ENCODE measurements around the gene LIF.
"Not testable (repeated sequence)": the region's sequence is repeated elsewhere in the genome, so short reads cannot be mapped to it uniquely, and the experiment has no call there.

The LIF gene

GRCh38 chr22:30224161-30224857 is 22.2 kb downstream of the LIF start:
- no peak for DNase-seq

DNA sequence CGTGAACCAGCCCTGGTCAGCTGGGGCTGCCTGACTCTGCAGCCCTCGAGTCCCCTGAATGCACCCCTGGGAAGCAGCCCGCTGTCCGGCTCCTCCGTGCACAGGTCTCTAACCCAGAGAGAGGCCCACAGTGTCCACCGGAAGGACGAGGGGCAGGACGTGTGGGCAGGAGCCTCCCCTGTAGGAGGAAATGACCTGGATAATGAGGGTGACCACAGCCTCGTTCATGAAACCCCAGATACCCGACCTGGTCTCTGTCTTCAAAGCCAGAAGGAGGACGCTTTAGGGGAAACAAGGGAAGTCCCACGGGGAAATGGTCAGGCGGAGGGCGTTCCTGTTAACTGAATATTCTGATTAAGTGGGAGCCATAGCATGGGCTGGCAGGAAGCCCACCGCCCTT is 23.3 kb downstream of the LIF start:
- DNase-seq, result no peak

DNA sequence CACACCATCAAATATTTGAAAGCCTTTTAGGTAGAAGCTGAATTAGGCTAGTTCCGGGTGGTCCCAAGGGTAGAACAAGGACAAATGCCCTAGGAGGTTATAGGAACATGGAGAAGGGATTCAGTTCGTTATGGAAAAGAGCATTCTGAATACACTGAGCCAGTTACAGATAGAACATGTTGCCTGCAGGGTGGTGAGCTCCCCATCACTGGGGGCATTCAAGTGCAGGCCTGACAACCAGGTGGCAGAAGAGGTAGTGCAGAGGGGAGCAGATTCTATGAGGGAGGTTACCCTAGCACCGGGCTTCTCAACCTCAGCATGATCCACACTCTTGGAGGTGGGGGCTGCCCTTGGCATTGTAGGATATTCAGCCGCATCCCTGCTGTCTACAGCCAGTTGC is 24.2 kb downstream of the LIF start:
- DNase-seq, result no peak

- DNase-seq, result no peak
These were observed 25.2 kb downstream of the LIF start for GRCh38 chr22:30221121-30221992.

DNA sequence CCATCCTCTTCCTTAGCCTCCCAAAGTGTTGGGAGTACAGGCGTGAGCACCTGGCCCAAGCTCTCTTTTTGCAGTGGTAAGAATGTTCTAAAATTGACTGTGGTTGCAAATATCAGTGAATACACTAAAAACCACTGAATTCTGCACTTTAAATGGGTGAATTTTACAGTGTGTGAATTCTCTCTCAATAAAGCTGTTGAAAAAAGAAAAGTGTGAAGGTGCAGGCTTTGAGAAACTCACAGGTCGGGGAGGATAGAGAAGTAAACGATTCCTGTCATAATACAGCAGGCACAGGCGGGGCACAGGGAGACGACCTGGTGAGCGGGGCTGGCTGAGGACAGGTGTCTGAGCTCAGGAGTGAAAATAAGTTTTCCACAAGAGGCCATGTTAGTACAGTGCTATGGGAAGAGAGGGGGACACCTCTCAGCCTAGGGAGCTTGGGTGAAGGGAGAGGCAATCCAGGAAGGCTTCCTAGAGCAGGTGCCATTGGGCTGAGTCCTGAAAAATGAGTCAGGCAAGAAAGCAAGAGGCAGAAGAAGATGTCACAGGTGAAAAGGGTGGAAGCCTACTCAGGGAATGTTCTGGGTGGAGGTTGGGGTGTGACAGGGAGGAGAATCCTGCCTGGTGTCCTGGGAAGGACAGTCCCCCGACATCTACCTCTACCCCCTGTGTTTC is 26.1 kb downstream of the LIF start:
- no peak for DNase-seq

DNA sequence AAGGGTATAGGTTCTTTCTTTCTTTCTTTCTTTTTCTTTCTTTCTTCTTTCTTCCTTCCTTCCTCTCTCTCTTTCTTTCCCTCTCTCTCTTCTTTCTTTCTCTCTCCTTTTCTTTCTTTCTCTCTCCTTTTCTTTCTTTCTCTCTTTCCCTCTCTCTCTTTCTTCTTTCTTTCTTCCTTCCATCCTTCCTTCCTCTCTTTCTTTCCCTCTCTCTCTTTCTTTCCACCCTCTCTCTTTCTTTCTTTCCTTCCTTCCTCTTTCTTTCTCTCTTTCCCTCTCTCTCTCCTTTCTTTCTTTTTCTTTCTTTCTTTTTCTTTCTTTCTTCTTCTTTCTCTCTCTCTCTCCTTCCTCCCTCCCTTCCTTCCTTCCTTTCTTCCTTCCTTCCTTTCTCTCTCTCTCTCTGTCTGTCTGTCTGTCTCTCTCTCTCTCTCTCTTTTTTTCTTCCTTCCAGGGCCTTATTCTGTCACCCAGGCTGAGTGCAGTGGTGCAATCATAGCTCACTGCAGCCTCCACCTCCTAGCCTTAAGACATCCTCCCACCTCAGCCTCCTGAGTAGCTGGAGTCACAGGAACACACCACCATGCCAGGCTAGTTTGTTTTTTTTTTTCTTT is 26.8 kb downstream of the LIF start:
- DNase-seq, result no peak

DNA sequence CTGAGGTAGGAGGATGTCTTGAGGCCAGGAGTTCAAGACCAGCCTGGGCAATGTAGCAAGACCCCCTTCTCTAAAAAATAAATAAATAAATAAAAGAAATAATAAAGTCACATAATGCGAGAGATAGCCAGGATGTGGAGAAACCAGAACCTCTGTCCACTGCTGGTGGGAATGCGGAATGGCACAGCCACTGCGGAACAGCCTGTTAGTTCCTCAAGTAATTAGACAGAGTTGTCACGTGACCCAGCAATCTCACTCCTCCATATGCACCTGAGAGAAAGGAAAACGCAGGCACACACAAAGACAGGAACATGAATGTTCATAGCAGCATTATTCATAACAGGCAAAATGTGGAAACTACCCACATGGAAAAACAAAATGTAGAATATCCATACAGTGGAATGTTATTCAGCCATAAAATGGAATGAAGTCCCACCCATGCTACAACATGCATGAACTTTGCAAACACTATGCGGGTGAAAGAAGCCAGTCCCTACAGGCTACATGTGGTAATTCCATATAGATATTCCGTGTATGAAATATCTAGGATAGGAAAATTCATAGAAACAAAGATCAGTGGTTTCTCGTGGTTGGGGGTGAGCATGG is 27.4 kb downstream of the LIF start:
- no peak for DNase-seq

DNA sequence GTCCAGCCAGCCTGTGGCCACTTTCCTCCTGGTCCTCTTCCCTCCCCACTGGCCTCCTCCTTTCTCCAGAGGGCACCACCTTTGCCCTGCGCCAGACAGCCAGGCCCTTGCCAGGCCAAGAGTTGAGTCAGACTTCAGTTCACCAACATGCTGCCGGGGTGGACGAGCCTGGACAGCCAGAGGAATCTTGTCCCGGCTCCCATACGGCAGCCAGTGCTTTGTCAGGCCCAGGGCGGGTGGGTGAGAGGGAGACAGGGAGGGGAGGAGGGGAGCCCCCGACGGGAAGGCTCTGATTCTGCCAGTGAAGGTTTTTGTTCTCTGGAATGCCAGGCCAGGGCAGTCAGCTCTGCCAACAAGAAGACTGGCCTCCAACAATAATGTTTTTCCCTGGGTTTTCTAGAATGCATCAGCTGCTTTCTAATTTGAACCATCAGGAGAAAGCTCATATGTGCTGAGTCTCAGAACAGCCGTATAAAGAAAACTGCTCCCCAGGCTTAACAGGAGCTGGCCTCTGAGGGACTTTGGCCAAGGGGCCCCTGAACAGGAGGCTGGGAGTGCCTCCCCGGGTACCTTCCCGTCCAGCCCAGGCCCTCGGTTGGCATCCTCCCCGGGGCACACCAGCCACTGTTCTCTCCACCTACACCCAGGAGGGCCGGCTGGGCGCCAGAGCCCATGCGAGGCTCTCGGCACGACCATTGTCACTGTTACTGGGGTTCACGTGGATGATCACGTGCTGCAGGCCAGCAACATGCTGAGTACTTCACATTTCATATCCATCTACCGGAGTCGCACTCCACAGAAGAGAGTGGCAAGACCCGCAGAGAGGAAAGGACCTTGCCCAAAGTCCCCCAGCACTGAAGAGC is 28.6 kb downstream of the LIF start:
- peak in 9 of 14 donors; percentile 19 to 82 (median 42) for DNase-seq

DNA sequence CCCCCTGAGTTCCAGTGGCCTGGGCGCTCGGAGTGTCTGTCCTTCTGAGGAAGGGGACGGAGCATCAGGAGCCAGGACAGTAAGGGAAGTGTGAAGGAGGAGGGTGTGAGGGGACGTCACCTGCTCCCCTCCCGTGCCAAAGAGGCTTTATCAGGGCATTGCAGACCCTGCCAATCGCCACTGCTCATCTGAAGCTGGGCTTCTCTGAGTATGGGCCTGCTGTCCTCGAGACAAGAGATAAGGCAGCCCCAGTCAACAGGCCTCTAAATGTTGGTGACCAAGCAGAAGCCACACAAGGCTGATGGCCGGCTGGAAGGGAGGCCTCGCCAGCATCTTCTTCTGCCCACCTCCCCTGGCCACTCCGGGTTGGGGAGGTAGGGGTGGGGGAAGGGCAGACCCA is 29.8 kb downstream of the LIF start:
- no peak for DNase-seq

GRCh38 chr22:30216272-30216671 is 30.3 kb downstream of the LIF start:
- DNase-seq, result not testable (repeated sequence)

DNA sequence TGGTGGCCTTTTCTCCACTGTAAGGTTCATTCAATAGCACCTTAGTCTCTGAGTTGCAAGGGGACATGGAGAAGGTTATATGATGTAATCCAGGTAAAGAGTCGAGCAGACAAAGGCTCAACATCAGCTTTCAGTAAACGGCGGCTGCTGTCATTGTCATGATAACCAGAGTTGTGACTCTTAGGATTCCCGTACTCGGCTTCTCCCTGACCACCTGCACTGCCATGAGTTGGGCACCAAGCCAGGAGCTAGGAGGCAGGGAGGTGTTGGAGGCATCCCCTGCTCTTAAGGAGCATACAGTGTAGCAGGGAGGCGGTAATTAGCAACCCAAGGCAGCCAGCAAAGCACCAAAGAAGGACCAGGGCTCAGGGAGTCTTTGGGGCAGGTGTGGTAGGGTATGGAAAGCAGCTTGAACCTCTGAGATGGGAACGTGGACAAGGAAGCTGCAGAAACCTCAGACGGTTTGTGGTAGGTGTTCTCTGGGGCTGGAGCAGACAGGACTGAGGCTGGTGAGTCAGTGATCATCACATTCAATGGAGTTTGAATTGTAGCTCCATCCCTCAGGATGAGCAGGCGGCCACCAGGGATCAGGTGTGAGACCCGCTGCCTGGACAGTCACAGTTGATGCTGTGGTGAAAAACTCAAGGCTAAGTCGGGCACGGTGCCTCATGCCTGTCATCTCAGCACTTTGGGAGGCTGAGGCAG is 31.7 kb downstream of the LIF start:
- no peak for DNase-seq

DNA sequence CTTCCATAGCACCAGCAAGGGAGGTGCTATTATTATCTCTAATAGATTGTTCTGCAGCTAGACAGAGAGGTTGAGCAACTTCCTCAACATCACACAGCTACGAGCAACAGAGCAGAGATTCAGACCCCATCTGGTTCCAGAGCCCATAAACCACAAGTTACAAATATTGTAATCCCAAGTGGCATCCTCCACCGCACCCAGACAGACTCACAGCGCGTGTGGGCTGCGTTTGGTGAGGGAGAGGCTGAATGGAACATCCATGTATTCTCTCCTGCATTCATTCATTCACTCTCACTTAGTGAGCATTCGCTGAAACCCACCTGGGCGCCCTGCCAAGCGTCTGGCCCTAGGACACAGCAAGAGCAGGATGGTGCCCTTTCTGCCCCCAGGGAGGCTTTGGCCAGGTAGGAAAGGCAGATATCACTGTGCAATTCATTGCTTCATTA is 33.5 kb downstream of the LIF start:
- no peak for DNase-seq

- peak in 5 of 14 donors; percentile 10 to 61 (median 18) for DNase-seq
These were observed 34.1 kb downstream of the LIF start for GRCh38 chr22:30212363-30212995.

GRCh38 chr22:30211124-30211820 is 35.3 kb downstream of the LIF start:
- no peak for DNase-seq

DNA sequence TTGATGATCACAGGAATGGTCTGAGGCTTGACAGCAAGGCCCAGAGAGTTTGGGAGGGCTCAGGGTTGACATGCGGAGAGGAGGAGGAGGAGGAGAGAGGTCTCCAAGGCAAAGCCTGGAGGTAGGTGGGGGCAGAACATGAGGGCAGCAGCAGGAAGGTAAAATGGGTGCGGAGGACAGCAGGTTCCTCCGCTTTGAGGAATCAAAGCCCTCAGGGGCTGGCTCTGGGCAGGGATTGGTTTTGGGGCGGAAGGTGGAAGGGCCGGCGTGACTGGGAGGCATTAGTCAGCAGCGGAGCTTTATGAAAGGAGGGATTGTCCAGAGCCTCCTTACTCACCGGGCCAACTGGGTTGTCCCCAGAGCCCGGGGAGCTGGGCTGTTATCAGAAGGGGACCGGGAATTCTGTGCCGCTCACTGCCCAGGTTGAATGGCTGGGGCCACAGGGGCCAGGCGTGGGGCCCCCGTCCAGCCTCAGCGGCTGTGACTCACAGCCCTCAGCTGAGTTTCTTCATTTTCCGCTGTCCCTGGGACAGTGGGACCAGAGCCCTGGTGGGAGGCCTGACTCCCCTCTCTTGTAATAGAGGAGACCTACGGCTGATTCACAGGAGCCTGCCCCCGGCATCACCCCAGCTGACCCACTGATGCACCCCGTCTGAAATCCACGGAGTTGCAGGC is 36.2 kb downstream of the LIF start:
- DNase-seq, result peak in 8 of 14 donors; percentile 4 to 84 (median 18)

DNA sequence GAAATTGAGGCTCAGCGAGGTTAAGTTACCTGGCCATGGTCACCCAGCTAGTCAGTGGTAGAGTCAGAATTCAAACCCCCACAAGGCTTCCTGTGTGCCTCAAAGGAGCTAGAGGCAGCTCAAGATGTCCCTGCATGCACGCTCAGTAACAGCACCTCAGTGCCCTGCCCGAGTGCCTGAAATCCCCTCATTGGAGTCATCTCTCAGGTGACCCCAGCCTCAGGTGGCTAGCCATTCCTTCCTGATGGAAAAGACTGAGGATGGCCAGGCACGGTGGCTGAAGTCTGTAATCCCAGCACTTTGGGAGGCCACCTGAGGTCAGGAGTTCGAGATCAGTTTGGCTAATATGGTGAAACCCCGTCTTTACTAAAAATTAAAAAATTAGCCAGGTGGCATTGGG is 36.9 kb downstream of the LIF start:
- DNase-seq, result no peak

DNA sequence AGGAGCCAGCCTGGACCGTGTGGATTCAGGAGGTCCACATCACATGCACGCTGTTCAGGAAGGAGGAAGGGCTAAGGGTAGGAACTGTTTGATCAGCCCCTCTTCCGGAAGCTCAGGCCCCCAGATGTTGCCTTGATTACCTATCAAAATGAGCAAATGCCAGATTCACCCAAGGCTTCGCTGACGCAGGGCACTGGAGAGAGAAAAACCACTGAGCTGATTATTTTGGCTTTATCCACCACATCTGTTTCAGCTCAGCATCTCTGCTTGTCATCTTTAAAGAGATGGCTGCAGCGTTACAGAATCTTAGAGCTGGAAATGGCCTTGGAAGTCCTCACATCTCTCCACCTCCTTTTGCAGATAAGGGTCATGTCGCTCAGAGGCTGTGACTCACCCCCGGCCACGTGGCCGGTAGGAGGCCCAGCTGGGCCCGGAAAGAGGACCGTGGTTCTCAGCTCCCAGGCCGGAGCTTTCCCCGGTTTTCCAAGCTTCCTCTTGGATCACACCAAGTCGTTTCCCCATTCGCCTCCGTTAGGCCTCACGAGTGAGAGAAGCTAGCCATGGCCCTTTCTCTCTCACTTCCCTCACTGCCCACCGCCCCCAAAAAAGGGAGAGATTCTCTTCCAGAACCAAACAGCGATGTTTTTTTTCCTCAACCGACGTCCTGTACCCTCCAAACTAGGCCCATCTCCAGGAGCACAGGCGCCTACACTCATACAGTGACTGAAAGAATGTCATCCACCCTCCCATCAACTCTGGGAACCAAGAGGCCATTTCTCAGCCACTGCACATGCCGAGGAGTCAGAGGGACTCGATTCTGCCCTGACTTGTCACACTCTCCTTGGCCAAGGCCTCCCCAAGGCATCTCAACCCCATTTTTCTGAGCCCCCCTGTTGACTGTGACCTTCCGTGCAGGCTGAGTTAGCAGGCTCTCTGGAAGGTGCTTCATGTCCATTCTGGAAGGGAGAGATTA is 37.6 kb downstream of the LIF start:
- no peak for DNase-seq

DNA sequence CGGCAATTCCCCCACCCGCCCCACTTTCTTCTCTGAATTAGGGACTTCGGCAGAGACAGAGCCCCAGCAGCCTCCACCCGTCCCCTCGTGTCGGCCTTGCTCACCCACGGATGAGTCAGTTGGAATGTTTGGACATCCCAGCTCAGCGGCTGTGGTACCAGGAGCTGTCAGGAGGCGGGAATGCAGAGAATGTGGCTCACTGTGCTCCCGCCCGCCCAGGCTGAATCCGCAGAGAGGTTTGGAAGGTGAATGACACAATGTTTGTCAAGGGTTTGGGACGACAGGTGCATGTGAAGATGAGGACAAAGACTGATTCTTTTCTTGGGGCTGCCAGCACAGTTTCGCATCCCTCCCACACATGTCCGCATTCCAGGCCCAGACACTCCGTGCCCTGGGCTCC is 39.6 kb downstream of the LIF start:
- DNase-seq, result peak in 1 of 14 donors; percentile 36
